GM10266 (cell line): Measurements from ENCODE around the gene EI24.

Experiments
- DNase-seq: peaks from one replicate; pipeline ENCODE4 v3.0.0; 2012; ENCODE audit errors: extremely low spot score
- TF ChIP-seq, protein P1 (sequence below): IDR thresholded peaks from 2 replicates; pipeline ENCODE4 v1.5.1; 2012; ENCODE audit warnings: mild to moderate bottlenecking, low read depth; ENCODE audit not compliant: control insufficient read depth, insufficient read depth; ENCODE audit errors: missing control alignments

The EI24 gene

DNA sequence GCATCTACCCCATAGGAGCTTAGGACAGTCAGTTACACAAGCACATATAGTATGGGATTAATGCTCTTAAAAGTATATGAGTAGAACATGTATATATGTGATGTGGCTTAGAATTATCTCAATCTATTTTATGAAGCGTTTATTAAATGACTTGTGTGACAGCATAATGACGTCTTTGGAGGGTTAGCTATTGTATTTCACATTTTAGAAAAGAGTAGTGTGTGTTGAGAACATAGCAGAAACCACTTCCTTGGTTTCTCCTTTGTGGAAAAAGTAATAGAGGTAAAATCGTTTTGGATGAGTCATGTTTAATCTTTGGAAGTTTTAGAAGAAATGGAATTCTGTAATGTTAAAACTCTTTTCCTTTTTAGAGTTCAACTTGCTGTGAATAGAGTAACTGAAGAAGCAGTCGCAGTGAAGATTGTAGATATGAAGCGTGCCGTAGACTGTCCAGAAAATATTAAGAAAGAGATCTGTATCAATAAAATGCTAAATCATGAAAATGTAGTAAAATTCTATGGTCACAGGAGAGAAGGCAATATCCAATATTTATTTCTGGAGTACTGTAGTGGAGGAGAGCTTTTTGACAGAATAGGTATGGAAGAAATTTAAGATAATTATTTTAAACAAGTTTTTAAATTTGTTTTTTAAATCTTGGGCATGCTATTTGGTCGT is 58.1 kb downstream of the EI24 start:
- TF ChIP-seq, protein P1, sequence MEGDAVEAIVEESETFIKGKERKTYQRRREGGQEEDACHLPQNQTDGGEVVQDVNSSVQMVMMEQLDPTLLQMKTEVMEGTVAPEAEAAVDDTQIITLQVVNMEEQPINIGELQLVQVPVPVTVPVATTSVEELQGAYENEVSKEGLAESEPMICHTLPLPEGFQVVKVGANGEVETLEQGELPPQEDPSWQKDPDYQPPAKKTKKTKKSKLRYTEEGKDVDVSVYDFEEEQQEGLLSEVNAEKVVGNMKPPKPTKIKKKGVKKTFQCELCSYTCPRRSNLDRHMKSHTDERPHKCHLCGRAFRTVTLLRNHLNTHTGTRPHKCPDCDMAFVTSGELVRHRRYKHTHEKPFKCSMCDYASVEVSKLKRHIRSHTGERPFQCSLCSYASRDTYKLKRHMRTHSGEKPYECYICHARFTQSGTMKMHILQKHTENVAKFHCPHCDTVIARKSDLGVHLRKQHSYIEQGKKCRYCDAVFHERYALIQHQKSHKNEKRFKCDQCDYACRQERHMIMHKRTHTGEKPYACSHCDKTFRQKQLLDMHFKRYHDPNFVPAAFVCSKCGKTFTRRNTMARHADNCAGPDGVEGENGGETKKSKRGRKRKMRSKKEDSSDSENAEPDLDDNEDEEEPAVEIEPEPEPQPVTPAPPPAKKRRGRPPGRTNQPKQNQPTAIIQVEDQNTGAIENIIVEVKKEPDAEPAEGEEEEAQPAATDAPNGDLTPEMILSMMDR, result no peak
- DNase-seq, result no peak
